Fibroblast of skin of left quadriceps (primary cell): ENCODE data around the gene PRR35.

Experiments used
- DNase-seq, 2 experiments: peaks; one replicate each; pipeline ENCODE4 v3.0.0-alpha.2; 2013; ENCODE audit warnings: low read depth in 2 of 2

Gene PRR35

DNA sequence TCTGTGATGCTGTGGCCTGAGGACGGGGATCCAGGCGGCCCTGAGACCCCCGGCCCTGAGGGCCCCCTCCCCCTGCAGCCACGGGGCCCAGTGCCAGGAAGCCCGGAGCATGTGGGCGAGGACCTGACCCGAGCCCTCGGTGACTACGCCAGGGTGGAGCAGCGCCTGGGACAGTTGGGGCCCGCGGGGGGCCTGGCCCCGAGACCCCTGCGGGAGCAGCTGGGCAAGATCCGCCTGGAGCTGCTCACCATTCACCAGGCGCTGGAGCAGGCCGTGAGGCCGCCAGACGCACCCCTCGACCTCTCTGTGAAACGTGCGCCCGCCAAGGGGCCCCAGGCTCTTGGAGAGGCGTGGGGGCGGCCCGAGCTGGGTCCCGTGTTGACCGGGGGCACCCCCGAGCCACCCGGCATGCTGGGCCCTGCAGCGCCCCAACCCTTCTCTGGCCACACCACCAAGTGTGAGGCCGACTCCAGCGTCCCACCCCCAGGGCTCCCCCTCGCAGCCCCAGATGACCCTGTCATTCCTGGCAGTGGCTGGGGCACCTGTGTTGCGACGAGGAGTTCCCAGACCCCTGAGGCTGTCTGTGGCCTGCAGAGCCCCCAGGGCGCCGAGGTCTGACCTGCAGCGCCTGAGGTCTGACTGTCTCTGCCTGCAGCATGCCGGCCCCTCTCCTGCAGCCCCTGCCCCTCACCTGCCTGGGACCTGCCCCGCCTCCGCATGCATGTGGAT is 4.7 kb downstream of the PRR35 start:
- no peak for DNase-seq

DNA sequence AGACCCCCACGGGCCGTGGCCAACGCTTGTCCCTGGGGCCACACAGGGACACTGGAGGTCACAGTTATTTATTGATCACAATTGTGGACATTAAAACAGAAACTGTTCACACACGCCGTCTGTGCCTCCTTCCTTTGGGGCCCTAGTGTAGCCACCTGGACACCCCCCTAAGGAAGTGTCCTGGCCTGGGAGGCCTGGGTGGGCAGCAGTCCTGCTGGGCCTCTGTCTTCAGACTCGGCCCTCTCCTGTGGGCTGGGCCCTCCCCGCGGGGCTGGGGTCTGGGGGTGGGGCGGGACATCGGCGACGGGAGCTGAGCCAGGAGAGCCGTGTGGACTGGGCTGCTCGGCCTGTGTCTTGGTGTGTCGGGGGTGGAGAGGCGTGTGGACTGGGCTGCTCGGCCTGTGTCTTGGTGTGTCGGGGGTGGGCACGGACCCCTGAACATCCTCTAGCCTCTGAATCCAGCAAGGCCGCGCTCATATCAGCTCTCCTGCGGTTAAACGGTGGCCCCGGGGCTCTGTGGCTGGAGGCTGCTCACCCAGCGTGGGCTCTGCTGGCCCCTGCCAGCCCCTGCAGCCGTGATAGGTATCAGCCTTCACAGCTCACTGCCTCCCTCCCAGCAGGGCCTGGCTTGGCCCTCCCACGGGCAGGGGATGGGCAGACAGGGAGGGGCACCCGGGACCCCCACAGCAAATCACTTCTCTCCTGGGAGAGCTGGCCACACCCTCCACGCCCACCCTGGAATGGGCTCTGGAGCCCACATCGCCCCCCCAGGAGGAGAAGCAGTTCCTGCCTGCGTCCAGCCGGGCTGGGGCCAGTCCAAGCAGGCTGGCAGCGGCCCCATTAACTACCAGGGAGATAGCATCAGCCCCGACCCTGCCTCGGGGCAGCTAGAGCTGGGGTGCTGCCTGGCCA is 5.5 kb downstream of the PRR35 start:
- DNase-seq: no peak

DNA sequence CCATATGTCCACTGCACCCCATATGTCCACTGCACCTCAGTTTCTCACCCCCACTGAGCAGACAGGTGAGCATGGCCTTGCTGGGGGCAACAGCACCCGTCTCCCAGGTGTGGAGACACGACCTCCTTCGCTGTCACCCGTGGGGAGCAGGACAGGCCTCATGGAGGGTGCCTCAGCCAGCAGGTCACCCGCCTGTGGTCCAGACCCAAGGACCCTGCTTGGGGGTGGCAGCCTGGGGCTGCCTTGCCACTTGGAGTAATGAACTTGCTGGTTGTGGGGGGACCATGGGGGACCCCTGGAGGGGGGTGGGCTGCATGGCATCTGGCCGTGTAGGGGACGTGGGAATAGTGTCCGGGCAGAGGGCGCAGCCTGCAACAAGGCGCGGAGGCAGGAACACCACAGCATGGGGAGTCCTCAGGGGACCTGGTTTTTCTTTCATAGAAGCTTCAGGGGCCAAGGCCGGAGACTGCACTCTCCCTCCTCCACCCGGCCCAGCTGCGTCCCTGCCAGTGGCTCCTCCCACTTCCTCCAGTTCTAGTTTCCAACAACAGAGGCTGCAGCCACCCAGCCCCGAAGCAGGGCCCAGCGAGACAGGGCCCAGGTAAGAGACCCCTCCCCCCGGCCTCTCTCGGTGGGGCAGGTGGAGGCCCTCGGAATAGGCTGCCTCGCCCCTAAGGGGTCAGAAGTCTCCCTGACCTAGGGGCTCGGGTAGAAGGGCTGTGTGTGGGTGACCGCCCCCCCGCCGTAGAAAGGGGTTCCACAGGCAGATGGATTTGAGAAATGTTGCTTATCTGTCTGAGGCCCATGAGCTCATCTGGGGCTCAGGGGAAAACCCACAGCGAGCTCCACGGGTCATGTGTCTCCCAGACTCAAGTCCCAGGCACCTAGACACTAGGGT is 6.5 kb downstream of the PRR35 start, which contains the start of gene NHLRC4:
NHLRC4 (plus strand) TSS at position 531 of the 898 bp plus-strand sequence. CDS start 1,043 bp downstream, outside the sequence.
- no peak for DNase-seq

- no peak for DNase-seq
Observed at GRCh38 chr16:567373-568256, 7.4 kb downstream of the PRR35 start.

- no peak for DNase-seq
Observed at GRCh38 chr16:568401-569258, 8.4 kb downstream of the PRR35 start.

DNA sequence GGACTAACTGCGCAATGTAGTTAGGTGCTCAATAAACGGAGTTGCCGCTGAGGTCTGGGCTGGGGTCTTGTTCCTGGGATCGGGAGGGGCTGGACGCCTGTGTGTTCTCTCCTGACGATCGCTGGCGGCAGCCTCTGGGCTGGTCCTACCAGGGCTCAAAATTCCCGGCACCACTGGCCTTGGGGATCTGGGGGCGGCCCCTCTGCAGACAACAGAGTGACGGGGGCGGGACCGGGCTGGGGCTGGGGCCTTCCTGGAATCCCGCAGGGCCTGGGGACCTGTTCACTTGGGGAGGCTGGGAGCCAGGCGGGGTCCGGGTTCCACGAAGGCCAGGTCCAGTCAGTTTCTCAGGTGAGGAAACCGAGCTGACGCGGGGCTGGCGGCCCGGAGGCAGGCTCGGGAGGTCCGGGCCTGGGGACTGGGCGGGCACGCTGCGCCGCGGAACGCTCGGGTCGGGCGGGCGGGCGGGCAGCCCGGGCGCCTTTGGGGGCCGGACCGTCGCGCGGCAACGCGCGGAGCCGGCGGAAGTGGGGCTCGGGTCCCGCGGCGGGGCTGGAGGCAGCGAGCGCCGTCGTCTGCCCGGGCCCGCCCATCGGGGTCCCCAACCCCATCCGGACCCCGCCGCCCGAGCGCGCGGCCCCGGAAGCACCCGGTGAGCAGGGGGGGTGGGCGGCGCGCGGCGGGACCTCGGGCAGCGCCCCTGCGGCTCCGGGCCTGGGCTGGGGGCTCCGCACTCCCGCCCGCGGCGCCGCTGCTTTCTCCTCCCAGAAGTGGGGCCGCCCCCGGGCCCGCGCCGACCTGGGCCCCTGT is 9.5 kb downstream of the PRR35 start, which contains the start of gene PIGQ:
PIGQ (plus strand) TSS at position 524 of the 810 bp plus-strand sequence. CDS start 4,107 bp downstream, outside the sequence.
- peak in 1 of 2 experiments; percentile 17 for DNase-seq

DNA sequence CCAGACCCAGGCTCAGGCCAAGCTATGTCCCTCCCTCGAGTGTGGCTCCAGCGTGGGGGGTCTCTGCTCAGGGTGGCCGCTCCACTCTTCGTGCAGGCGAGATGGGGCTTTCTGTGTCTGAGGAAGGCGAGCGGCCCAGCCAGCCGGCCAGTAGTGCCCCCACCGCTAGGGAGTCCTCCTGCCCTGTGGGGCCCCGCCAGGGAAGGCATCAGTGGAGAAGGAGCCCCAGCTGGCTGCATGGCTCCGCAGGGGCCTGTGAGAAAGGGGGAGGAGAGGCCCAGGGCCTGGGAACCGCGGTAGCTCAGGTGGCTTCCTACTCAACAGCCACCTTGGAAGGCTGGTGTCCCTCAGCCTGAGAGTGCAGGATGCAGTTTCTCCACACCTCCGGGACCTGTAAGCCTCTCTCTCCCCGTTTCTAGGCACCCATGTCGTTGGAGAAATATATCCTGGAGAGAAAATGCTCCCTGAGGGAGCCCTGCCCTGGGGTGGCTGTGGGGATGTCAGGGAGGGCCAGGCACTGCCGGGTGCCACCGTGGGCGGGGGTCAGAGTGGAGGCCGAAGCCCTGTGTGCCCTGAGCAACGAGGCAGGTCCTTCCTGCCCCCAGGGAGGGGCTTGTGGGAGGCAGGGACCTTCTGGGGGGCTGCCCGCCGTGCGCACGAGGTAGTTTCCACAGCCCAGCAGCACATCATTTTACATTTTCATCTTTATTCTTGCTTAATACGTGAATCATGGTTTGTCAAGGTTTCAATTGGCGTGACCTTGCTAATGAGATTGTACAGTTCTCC is 12.9 kb downstream of the PRR35 start:
- DNase-seq: no peak

DNA sequence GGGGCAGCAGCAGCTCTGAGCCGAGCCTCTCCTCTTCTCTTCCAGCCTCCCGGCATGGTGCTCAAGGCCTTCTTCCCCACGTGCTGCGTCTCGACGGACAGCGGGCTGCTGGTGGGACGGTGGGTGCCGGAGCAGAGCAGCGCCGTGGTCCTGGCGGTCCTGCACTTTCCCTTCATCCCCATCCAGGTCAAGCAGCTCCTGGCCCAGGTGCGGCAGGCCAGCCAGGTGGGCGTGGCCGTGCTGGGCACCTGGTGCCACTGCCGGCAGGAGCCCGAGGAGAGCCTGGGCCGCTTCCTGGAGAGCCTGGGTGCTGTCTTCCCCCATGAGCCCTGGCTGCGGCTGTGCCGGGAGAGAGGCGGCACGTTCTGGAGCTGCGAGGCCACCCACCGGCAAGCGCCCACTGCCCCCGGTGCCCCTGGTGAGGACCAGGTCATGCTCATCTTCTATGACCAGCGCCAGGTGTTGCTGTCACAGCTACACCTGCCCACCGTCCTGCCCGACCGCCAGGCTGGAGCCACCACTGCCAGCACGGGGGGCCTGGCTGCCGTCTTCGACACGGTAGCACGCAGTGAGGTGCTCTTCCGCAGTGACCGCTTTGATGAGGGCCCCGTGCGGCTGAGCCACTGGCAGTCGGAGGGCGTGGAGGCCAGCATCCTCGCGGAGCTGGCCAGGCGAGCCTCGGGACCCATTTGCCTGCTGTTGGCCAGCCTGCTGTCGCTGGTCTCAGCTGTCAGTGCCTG is 14.0 kb downstream of the PRR35 start:
- DNase-seq: no peak

GRCh38 chr16:575354-576196 is 15.4 kb downstream of the PRR35 start:
- no peak for DNase-seq

DNA sequence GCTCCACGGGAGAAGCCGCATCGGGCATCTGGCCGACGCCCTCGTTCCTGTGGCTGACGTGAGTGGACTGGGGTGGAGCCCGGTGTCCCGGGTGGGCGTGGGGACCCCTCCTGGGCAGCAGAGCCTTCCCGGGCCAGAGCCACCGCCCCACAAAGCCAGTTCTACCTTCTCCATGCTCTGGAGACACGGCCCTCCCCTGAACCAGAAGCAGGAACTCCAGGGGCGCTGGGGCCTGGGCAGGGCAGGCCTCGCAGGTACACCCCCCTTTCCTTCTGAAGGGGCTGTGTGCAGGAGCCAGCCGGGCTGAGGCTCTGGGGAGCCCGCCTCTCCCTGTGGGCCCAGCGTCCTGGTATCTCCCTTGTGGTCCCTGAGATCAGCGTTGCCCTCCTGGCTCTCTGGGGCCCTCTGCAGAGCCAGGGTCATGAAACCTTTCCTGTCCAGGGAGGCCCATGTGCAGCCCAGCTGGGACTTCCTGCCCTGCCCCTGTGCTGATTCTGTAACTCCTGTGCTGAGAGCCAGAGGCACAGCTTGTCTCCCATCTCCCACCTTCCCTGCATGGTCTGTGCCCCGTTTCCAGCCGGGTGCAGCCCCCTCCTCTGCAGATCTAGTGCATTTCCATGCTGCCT is 16.1 kb downstream of the PRR35 start:
- DNase-seq: no peak

- DNase-seq: no peak
Observed at GRCh38 chr16:576823-577201, 16.6 kb downstream of the PRR35 start.

DNA sequence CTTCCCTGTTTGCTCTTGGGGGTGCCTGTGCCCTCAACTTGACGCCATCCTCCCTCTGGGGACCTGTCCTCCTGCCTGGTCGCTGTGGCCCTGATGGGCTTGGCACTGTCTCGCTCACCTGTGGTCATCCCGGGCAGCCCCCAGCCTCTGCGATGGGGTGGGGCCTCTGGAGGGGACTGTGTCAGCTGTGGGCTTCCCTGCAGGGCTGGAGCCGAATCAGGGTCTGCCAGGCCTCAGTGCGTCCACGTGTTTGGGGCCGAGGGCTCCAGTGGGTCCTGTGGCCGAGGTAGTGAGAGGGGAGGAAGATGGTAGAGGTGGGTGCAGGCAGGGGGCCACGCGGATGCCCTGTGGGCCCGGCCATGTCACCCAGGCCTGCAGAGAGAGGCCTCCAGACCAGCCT is 17.6 kb downstream of the PRR35 start:
- no peak for DNase-seq

GRCh38 chr16:578232-578869 is 18.2 kb downstream of the PRR35 start:
- DNase-seq: no peak

- peak in 1 of 2 experiments; percentile 35 for DNase-seq
Observed at GRCh38 chr16:578870-579405, 18.7 kb downstream of the PRR35 start.
